Measurements from ENCODE around the gene SLC22A8. TPM values are rescaled to one million over a fixed set of nuclear protein-coding genes. Genes with fewer than 3 reads are reported as not detected.

SLC22A8 gene
- total RNA-seq, 1 donor from 2014 or later, result not detected

DNA sequence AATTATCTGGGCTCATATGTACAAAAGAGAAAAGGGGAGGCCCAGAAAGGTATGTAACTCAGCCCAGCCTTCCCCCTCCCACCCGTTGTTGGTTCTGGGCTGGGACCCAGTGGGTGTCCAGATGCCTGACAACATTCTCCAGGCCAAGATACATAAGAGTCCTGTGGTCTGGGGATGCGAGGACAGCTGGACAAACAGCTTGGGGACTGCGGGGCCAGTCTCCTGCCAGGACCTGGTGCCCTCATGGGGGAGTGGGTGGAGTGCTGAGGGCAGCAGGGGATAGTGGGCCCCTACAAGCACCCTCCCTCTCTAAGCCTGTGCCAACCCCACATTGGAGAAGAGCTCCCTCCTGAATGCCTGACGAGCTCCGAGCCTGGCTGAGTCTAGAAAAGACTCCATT is 27.4 kb downstream of the SLC22A8 start:
- TF ChIP-seq, protein P1, sequence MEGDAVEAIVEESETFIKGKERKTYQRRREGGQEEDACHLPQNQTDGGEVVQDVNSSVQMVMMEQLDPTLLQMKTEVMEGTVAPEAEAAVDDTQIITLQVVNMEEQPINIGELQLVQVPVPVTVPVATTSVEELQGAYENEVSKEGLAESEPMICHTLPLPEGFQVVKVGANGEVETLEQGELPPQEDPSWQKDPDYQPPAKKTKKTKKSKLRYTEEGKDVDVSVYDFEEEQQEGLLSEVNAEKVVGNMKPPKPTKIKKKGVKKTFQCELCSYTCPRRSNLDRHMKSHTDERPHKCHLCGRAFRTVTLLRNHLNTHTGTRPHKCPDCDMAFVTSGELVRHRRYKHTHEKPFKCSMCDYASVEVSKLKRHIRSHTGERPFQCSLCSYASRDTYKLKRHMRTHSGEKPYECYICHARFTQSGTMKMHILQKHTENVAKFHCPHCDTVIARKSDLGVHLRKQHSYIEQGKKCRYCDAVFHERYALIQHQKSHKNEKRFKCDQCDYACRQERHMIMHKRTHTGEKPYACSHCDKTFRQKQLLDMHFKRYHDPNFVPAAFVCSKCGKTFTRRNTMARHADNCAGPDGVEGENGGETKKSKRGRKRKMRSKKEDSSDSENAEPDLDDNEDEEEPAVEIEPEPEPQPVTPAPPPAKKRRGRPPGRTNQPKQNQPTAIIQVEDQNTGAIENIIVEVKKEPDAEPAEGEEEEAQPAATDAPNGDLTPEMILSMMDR (conservative IDR thresholded peaks at IDR 0.05; ENCODE audit: low read depth, low read length), result no peak
- H3K4me3 ChIP-seq (ENCODE audit: low read depth, low read length), result no peak overlapping the region
- no peak for DNase-seq (ENCODE audit: low read depth)

DNA sequence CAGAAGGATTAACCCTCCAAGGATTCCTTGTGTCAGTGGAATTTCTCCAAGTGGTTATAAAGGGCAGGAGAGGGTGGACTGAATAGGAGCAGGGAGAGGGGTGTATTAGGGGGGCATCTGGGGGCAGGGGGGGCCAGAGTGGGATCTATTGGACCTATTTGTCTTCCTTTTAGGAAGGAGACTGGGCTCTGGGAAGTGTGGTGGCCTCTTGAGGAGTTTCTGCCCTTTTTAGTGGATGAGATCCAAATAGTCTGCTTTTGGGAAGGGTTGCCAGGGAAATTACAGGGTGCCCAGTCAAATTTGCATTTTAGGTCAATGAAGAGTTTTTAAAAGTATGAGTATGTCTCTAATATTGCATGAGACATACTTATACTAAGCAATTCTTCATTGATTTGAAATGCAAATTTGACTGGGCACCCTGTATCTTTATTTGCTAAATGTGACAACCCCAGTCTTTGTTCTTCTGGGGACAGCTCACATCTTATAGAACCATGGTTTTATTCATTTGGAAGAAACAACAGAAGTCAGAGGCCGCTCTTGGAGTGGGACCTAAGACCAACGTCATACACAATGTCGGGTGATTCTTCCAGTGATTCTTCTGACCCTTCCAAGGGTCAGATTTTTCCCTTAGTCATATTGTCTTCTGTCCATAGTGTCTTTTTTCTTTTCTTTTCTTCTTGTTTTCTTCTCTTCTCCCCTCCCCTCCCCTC is 30.4 kb downstream of the SLC22A8 start:
- no peak overlapping the region for H3K4me3 ChIP-seq (ENCODE audit: low read depth, low read length)
- TF ChIP-seq, protein P1 (conservative IDR thresholded peaks at IDR 0.05; ENCODE audit: low read depth, low read length), result no peak
- DNase-seq (ENCODE audit: low read depth), result no peak

DNA sequence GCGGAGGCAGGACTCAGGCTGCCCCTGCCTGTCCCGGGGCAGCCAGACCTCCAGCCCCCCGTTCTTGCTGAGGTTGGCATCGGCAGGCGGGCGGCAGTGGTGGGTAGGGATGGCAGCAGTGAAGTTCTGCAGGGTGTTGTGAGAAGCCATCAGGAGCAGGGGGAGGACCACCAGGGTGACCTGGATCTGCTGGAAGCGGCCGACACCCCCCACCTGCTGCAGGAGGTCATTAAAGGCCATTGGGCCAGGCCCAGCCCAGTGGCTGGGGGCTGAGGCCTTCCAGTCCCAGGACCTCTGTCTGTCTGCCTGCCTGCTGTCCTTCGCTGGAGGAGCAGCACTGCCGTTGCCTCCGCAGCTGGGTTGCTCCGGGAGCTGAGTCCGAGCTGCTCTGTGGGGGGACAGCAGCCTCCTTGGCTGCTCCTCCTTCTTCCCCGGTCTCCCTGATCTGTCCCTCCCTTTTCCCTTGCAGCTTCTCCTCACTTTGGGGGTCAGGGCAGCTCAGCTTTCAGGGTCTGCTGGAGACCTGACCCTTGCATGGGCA is 31.1 kb downstream of the SLC22A8 start, which contains the start of gene SLC22A6:
Gene SLC22A6 (minus strand): TSS at position 517 of the 541 bp plus-strand sequence. CDS start 277 bp downstream, at position 240.
- H3K4me3 ChIP-seq (ENCODE audit: low read depth, low read length), result no peak within 1 kb of the TSS
- no peak for DNase-seq (ENCODE audit: low read depth)
- TF ChIP-seq, protein P1 (conservative IDR thresholded peaks at IDR 0.05; ENCODE audit: low read depth, low read length), result no peak

DNA sequence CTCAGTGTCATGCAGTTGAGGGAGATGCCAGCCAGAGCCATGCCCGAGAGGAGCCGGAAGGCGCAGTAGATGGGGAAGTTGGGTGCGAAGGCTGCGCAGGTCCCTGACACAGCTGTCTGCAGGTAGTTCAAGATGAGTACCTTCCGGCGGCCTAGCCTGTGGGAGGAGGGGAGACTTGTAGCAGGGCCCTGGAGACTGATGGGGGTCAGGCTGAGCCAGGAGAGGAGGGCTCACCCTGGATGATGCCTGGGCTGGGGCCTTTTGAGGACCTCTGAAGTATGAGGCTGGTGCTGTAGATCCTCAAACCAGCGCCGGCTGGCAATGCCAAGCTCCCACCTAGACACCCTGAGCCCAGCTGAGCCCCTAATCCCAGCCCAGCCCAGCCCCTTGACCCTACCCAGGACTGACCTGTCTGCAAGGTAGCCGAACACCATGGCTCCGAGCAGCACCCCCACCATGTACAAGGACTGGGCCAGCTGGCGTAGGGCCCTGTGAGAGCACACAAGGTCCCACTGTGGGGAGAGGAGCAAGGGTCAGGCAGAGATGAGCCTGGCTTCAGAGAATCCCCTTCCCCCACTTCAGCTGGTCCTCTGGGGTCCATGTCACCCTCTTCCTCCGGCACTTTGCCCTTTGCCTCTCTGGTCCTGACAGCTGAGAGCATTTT is 32.0 kb downstream of the SLC22A8 start:
- H3K4me3 ChIP-seq (ENCODE audit: low read depth, low read length), result no peak overlapping the region
- no peak for DNase-seq (ENCODE audit: low read depth)
- TF ChIP-seq, protein P1 (conservative IDR thresholded peaks at IDR 0.05; ENCODE audit: low read depth, low read length), result no peak

DNA sequence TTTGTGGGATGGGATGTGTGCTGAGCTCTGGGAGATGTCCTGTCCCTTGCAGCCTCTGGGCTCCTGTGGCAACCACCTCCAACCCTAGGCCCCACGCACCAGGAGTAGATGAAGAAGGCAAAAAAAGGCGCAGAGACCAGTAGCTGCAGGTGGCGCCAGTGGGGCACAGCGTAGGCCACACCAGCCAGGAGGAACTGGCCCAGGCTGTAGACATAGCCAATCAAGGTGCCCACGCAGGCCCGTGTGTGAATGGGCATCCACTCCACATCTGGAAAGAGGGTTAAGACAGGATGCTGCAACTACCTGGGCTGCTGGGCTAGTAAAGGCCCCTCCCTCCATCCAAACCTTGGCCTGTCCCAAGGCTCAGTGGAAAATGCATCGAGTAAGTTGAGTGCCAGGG is 33.9 kb downstream of the SLC22A8 start:
- TF ChIP-seq, protein P1 (conservative IDR thresholded peaks at IDR 0.05; ENCODE audit: low read depth, low read length), result no peak
- H3K4me3 ChIP-seq (ENCODE audit: low read depth, low read length), result no peak overlapping the region
- no peak for DNase-seq (ENCODE audit: low read depth)

DNA sequence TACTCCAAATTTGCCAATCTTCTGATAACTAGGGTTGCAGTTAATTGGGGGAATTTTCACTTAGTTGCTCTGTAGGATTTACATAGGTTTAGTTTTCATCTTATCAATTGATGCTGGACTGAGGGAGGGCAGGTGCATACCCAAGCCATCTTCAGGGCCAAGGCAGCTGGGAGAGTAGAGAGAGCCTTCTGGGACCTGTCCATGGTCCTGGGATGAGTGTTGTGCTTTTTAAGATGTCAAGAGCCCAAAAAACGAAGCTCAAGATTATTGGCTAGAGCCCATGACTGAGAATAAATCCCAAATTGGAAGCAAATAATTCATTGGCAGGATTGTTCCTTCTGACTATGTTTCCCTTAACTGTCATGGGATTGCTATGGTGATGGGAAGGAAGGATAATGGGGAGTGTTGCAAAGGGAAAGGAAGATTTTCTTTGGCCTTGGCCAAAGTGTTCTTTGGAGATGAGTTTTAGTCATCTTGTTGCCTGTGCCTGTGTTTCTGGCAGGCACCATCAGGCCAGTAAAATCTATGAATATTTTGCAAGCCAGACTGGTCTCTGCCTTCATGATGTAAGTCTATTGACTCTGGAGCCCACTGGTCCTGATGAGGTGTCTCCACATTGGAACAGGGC is 35.4 kb downstream of the SLC22A8 start:
- TF ChIP-seq, protein P1 (conservative IDR thresholded peaks at IDR 0.05; ENCODE audit: low read depth, low read length), result no peak

More for the DNA sequence above, 35.4 kb downstream of the SLC22A8 start:
- no peak for DNase-seq (ENCODE audit: low read depth)
- no peak overlapping the region for H3K4me3 ChIP-seq (ENCODE audit: low read depth, low read length)

Measured in epithelial cell of proximal tubule (primary cell).